Fibroblast of the conjunctiva (primary cell): Measurements from ENCODE around the gene LCN2.
A peak's percentile ranks its signal among the peaks of the same experiment; 100 is the strongest.
"Not testable (repeated sequence)": the region's sequence is repeated elsewhere in the genome, so short reads cannot be mapped to it uniquely, and the experiment has no call there.

Source experiments
- DNase-seq: peaks from one replicate; pipeline ENCODE4 v3.0.0-alpha.2; 2010; ENCODE audit warnings: low read depth

The LCN2 gene

GRCh38 chr9:128149001-128149701 is at the start of gene LCN2:
TSS of gene LCN2 (plus strand) at chr9:128149453. CDS start at chr9:128149526, 73 bp downstream.
- DNase-seq: no peak

GRCh38 chr9:128099932-128100491 is 49.2 kb upstream of the LCN2 start:
- no peak for DNase-seq

DNA sequence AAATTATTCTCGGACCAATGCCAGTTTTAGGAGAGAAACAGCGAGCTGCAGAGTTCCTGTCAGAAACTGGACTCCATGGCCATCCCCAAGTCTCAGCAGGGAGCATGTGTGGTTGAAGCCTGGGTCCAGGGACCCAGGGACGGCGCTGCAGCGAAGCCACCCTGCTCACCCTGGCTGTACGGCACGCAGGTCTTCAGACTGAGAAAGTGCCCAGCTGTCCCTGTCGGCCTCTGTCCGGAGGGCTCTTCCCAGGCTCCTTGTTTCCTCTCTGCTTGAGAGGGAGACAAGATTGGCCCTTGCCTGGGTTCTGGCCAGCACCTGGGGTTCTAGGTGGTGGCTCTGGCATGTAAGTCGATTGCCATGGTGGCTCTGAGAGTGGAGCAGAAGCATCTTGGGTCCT is 48.7 kb upstream of the LCN2 start:
- no peak for DNase-seq

DNA sequence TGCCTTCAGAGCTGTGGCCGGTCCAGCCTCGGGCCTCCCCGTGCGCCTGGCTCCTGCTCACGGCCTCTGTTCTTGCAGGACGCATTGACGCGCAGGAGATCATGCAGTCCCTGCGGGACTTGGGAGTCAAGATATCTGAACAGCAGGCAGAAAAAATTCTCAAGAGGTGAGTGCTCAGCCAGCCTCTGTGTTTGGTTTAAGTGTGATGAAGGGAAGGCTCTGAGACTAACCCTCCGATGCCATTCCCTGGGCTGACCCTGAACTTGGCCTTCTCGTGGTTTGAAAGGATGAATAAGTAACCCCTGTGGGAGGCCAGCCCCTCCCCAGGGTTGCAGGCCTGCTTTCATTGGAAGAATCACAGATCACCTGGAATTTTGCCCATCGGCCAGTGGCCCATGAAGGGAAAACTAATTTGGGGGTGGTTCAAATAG is 48.0 kb upstream of the LCN2 start:
- DNase-seq: no peak

DNA sequence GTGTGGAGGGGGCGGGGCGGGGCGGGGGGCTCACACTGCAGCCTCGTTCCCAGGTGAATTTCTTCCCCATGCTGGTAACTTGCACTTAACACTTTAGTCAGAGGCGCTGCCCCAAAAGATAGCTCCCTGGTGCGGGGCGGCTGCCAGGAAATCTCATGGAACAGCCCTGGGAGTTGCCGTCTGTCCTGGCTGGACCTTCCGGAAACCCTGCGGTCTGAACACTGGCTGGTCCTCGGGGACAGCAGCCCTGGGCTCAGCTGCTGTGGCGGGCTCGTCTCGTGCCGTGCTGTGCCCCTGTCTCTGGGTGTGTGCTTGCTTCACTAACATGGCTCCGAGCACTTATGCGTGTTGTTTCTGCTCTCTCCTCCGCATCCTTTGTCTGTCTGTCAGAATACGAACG is 47.6 kb upstream of the LCN2 start:
- no peak for DNase-seq

DNA sequence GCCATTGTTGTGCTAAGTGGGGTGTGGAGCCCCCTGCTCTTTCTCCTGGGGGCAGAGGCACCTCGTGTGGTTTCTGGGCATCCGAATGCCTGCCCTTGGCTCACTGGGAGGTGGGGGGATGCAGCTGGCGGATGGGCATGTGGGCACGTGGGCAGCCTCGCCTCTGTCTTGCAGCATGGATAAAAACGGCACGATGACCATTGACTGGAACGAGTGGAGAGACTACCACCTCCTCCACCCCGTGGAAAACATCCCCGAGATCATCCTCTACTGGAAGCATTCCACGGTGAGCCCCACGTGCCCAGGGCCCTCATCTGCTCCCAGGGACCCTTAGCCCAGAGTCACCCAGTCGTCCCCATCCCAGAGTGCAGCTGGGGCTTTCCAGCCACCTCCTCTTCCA is 47.1 kb upstream of the LCN2 start:
- no peak for DNase-seq

GRCh38 chr9:128102861-128103588 is 46.2 kb upstream of the LCN2 start:
- no peak for DNase-seq

- DNase-seq: no peak
Measured at GRCh38 chr9:128103589-128103962, 45.7 kb upstream of the LCN2 start.

GRCh38 chr9:128104171-128104618 is 45.1 kb upstream of the LCN2 start:
- peak; percentile 37 for DNase-seq

DNA sequence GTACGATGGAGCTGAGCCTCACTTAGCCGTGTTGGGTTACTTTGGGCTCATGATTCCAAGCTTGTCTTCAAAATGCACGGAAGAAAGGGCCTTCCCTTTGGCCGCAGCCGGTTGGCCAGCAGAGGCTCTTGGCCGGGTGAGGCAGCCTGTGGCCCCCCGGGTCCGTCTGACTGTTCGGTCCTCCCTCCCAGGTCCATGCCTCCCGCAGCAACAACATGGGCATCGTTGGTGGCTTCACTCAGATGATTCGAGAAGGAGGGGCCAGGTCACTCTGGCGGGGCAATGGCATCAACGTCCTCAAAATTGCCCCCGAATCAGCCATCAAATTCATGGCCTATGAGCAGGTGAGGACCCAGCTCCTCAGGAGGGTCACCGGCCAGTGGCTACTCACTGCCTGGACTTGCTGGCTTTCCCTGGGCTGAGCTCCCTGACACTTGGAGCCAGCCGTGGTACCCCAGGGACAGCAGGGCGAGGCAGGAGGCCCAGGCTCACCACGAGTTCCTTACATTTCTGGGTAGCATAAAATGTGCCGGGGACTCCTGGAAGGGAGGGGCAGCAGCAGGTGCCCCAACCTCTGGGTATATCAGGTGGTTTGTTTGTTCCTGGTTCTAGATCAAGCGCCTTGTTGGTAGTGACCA is 43.6 kb upstream of the LCN2 start:
- no peak for DNase-seq

- no peak for DNase-seq
Measured at GRCh38 chr9:128106181-128106939, 42.9 kb upstream of the LCN2 start.

- DNase-seq: no peak
Measured at GRCh38 chr9:128106940-128107467, 42.2 kb upstream of the LCN2 start.

DNA sequence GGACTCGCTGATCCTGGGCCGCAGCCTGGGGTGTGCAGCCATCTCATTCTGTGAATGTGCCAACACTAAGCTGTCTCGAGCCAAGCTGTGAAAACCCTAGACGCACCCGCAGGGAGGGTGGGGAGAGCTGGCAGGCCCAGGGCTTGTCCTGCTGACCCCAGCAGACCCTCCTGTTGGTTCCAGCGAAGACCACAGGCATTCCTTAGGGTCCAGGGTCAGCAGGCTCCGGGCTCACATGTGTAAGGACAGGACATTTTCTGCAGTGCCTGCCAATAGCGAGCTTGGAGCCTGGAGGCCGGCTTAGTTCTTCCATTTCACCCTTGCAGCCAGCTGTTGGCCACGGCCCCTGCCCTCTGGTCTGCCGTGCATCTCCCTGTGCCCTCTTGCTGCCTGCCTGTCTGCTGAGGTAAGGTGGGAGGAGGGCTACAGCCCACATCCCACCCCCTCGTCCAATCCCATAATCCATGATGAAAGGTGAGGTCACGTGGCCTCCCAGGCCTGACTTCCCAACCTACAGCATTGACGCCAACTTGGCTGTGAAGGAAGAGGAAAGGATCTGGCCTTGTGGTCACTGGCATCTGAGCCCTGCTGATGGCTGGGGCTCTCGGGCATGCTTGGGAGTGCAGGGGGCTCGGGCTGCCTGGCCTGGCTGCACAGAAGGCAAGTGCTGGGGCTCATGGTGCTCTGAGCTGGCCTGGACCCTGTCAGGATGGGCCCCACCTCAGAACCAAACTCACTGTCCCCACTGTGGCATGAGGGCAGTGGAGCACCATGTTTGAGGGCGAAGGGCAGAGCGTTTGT is 41.6 kb upstream of the LCN2 start:
- DNase-seq: no peak

DNA sequence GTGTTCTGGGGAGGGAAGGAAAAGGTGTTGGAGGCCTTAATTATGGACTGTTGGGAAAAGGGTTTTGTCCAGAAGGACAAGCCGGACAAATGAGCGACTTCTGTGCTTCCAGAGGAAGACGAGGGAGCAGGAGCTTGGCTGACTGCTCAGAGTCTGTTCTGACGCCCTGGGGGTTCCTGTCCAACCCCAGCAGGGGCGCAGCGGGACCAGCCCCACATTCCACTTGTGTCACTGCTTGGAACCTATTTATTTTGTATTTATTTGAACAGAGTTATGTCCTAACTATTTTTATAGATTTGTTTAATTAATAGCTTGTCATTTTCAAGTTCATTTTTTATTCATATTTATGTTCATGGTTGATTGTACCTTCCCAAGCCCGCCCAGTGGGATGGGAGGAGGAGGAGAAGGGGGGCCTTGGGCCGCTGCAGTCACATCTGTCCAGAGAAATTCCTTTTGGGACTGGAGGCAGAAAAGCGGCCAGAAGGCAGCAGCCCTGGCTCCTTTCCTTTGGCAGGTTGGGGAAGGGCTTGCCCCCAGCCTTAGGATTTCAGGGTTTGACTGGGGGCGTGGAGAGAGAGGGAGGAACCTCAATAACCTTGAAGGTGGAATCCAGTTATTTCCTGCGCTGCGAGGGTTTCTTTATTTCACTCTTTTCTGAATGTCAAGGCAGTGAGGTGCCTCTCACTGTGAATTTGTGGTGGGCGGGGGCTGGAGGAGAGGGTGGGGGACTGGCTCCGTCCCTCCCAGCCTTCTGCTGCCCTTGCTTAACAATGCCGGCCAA is 40.8 kb upstream of the LCN2 start:
- DNase-seq: no peak

- no peak for DNase-seq
Measured at GRCh38 chr9:128109050-128109709, 40.1 kb upstream of the LCN2 start.

GRCh38 chr9:128111726-128112125 is 37.5 kb upstream of the LCN2 start:
- DNase-seq: not testable (repeated sequence)

DNA sequence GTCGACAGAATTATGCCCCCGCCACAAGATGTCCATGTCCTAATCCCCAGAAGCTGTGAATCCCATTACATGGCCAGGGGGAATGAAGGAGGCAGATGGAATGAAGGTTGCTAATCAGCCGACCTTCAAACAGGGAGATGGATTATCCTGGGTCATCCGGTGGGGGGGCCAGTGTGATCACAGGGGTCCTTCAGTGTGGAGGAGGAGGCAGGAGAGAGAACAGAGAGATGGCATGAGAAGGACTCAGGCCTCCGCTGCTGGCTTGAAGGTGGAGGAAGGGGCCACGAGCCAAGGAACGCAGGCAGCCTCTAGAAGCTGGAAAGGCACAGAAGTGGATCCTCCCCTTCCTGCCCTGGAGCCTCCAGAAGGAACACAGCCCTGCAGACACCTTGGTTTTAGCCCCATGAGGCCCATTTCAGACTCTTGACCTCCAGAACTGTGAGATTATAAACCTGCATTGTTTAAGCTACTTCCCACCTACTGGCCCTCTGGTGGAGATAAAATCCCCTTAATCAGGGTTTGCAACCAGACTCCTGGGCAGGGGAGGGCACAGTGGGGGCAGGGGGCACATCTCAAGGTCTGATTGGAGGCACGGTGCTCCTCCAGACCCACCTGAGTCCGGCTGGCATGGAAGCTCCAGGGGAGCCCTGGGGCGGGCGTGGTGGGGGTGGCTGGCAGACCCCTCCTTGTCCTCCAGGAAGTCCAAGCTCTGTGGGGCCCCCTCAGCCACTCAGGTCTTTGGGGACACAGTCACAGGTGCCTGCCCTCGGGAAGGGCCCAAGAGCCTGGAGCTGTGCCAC is 35.5 kb upstream of the LCN2 start:
- DNase-seq: no peak

DNA sequence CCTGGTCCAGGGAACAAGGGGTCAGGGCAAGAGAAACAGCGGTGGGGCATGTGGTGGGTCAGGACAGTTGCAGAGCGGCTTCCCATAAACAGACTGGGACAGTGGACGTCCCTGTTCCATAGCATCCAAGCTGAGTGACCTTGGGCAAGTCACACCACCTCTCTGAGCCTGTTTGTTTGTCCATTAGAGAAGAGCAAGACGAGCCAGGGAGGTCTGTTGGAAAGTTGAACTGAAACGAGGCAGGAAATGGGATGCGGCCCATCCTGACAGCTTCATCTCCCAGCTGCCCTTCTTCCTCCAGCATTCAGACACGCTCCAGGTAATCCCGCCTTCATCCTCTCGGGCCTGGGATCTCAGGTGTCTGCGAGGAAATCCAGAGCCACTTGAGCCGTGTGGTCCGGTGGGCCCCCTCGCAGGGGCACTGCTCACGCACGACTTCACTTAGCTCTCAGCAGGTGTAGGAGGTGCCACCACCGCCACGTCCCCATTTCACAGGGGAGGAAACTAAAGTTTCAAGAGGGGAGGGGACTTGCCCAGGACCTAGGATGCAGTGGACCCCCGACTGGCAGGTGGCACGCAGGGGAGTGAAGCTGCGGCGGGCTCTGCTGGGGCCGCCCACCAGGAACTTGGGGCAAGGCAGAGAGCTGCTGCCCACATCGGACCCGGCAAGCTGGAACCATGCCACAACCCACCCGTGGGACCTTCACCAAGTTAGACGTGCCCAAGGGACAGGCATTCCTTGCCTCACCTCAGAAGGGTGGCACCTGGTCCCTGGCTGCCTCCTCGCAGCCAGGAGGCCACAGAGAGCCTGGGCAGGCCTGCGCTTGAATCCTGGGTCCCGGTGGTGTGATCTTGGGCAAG is 34.7 kb upstream of the LCN2 start:
- DNase-seq: no peak
